Stimulated activated memory B cell treated with anti-CD40 and anti-IgM and Interleukin-4, amounts not matched to agents 10 μg/mL and 1 μg/mL and 100 μg/mL, for 72 hours (primary cell): ENCODE measurements around the gene SMIM29.

Experiments used
- ATAC-seq: fragments of 150-1000 bp; cut with Tn5 transposase; 2 replicates; pipeline ENCODE4 v1.10.0; 2021
- H3K27ac Mint-ChIP-seq: one replicate; pipeline ENCODE4 v1.8.0; 2022; ENCODE audit warnings: mild to moderate bottlenecking, mixed read lengths
- H3K27me3 Mint-ChIP-seq: one replicate; pipeline ENCODE4 v1.8.0; 2022; ENCODE audit warnings: mixed read lengths
- H3K36me3 Mint-ChIP-seq: one replicate; pipeline ENCODE4 v1.8.0; 2022; ENCODE audit warnings: mixed read lengths
- H3K4me1 Mint-ChIP-seq: one replicate; pipeline ENCODE4 v1.8.0; 2022; ENCODE audit warnings: mixed read lengths
- H3K4me3 Mint-ChIP-seq: one replicate; pipeline ENCODE4 v1.8.0; 2022; ENCODE audit warnings: mild to moderate bottlenecking, moderate library complexity, mixed read lengths
- H3K9me3 Mint-ChIP-seq: one replicate; pipeline ENCODE4 v1.8.0; 2022; ENCODE audit warnings: mixed read lengths

Gene SMIM29

DNA sequence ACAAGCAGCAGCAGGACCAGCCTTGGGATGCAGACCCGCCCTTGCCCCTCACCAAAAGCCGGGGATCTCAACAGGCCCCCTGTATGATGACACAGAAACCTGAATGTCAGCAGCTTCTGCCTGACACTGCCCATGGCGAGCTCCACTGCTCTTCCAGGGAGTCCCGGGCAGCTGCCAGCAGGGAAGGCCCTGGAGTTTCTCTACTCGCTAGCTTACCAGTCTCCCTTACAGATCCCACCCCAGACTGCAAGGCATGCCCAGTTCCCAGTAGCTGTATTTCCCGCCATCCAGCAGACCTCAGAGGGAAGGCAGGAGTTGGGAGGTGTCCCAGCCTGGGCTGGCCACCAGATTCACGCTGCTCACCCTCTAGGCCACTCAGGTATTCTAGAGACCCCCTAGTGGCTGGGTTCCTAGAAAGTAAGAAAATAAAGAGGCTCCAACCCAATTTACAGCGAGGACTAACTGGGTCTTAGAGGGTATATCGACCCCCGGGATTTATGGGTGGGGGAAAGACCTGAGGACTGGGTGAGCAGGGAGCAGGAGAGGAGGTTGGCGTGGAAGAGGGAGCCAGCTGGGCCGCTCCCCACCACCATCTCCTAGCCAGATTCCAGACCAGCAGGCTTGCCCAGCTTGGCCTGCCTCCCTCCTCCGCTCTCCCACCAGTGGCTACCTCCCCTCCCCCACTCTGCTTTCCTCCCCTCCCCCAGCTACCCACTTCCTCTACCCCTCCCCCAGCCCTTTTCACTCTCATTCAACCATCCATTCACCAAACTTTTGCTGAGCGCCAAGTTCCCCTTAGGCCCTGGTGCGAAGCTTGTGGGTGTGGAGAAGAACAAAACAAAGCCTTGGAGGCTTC, 21.8 kb downstream of the SMIM29 start:
- Mint-ChIP-seq H3K36me3 (no peaks in the 10 kb centered on the region), H3K4me1 (peaks cover 36% of the 10 kb centered on the region), H3K27me3 (no peaks in the 10 kb centered on the region), H3K27ac (peak overlapping the region; percentile 71), H3K4me3 (no peak overlapping the region), H3K9me3 (no peaks in the 10 kb centered on the region)
- no peak for ATAC-seq

DNA sequence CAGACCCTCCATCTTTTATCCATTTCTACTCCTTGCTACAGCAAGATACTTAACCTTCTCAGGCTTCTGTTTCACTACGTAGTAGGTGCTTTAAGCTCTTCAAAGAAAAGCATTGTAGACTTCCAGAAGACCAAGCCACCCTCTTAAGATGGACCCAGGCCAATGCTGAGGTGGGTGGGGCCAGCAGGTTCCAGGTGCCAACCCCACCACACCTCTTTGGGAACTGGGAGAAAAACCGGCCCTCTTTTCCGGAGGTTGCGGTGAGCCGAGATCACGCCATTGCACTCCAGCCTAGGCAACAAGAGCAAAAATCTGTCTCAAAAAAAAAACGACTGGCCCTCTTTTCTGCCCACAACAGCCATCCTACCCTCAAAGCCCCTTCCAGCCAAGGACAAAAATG, 22.7 kb downstream of the SMIM29 start:
- H3K27ac Mint-ChIP-seq = peak overlapping the region; percentile 71
- H3K9me3 Mint-ChIP-seq = no peaks in the 10 kb centered on the region
- no peaks in the 10 kb centered on the region for H3K27me3 Mint-ChIP-seq
- H3K4me3 Mint-ChIP-seq = no peak overlapping the region
- no peak for ATAC-seq
- H3K36me3 Mint-ChIP-seq = no peaks in the 10 kb centered on the region
- H3K4me1 Mint-ChIP-seq = peaks cover 36% of the 10 kb centered on the region

DNA sequence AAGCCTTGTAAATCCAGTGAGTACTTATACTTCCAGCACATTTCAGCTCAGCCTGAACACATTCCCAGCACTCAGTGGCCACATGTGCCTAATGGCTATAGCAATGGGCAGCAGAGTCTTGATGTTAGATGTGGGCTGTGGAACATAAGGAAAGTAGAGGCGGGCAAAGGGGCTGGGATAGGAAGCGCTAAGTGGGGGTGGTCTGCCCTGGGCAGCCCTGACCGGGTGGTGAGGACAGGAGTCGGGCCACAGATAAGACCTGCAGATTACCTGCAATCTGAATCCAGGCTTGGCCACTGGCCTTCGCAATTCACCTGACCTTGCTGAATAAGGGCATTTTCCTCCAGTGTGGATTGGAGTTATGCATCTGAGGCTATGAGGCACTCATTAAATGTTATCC, 23.3 kb downstream of the SMIM29 start:
- no peak for ATAC-seq
- no peaks in the 10 kb centered on the region for H3K9me3 Mint-ChIP-seq
- H3K27me3 Mint-ChIP-seq = no peaks in the 10 kb centered on the region
- H3K4me3 Mint-ChIP-seq = no peak overlapping the region
- H3K4me1 Mint-ChIP-seq = peaks cover 36% of the 10 kb centered on the region
- H3K36me3 Mint-ChIP-seq = no peaks in the 10 kb centered on the region
- peak overlapping the region; percentile 71 for H3K27ac Mint-ChIP-seq

DNA sequence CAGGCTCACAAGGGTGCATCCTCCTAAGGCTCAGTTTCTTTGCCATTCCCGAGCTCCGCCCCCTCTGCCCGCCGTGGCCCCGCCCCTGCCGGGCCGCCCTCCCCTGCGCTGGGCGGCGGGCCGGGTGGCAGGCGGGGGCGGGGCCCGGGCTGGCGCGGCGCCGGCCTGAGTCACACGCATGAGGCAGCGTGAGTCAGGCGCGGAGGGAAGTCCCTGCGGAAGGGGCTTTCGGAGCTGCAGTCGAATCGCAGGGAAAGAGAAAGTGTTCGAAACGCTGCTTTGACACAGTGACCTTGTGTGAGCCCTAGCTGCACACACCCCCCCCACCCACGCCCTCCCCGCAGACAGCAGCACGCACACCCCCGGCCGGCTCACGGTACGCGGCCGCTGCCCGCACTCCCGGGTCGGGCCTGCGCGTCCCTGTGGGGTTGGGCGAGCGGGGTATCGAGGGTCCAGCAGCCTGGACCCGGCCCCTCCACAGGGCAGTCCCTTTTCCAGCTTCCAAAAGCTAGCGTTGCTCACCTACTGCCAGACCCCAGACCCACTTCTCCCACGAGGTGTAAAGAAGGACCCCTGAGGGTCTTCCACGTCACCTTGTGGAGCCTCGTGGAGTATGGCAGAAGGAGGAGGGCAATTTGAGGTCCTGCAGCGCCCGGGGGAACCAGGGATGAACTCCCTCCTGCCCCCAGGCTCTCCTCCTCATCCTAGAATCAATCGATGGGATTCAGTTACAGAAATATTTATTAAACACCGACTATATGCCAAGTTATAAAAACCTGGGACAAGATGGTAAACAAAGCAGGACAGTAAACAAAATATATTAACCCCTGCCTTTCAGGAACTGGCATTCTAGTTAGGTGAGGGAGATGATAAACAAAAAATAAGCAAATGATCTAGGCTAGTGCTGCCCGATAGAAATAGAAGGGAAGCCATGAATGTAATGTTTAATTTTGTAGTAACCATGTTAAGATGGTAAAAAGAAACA, 24.6 kb downstream of the SMIM29 start:
- H3K36me3 Mint-ChIP-seq = no peaks in the 10 kb centered on the region
- peak overlapping the region; percentile 71 for H3K27ac Mint-ChIP-seq
- H3K4me1 Mint-ChIP-seq = peaks cover 44% of the 10 kb centered on the region
- peak overlapping the region; percentile 61 for H3K4me3 Mint-ChIP-seq
- no peaks in the 10 kb centered on the region for H3K27me3 Mint-ChIP-seq
- ATAC-seq = peak; percentile 99
- H3K9me3 Mint-ChIP-seq = no peaks in the 10 kb centered on the region

DNA sequence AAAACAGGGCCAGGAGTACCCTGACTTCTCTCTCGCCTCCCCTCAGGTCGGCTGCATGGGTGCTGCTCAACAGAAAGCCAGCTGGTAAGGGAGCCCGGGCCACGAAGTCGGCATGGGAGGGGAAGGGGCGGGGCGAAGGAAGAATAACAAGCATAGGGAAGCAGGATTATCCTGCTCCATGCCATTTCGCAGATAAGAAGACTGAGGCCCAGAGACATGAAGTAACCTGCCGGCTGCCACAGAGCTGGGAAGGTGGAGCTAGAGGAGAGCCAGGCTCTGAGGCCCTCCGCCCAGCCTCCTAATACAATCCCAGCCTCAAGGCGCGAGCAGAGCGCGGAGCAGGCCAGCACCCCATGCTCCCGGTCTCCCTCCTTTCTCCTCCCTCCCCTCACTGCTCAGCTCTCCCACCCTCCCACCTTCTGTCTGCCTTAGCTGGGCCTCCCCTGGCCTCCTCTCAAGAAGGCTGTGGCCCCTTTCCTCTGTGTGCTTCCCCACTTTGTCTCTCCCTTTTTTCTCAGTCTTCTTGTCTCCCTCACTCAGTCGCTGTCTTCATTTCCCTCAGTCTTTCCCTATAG, 25.3 kb downstream of the SMIM29 start:
- H3K4me1 Mint-ChIP-seq = peaks cover 43% of the 10 kb centered on the region
- ATAC-seq = peak; percentile 14
- no peaks in the 10 kb centered on the region for H3K9me3 Mint-ChIP-seq
- no peaks in the 10 kb centered on the region for H3K27me3 Mint-ChIP-seq
- H3K36me3 Mint-ChIP-seq = no peaks in the 10 kb centered on the region
- H3K4me3 Mint-ChIP-seq = peak overlapping the region; percentile 61
- peak overlapping the region; percentile 71 for H3K27ac Mint-ChIP-seq

DNA sequence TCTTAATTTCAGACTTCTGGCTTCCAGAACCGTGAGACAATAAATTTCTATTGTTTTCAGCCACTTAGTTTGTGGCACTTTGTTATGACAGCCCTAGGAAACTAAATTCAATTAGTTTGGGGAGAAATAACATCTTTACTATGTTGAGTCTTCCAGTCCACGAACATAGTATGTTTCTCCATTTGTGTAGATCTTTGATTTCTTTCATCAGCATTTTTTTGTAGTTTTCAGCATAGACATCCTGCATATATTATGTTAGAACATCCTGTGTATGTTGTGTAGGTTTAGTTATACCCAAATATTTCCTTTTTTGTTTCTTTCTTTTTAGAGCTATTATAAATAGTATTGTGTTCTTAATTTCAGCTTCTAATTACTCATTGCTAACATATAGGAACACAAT, 30.1 kb downstream of the SMIM29 start:
- Mint-ChIP-seq H3K4me3 (no peak overlapping the region), H3K9me3 (no peaks in the 10 kb centered on the region), H3K27me3 (no peaks in the 10 kb centered on the region), H3K36me3 (no peaks in the 10 kb centered on the region), H3K4me1 (peaks cover 18% of the 10 kb centered on the region), H3K27ac (peak overlapping the region; percentile 82)
- ATAC-seq = no peak

DNA sequence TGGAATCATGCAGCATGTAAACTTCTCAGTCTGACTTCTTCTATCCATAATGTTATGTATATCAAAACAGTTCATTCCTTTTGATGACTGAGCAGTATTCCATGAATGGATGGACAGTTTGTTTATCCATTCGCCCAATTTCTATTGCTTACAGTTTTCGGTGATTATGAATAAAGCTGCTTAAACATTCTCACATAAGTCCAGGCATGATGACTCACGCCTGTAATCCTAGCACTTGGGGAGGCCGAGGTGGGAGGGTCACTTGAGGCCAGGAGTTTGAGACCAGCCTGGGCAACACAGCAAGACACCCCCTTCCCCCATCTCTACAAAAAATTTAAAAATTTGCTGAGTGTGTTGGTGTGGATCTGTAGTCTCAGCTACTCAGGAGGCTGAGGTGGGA, 35.0 kb downstream of the SMIM29 start:
- H3K36me3 Mint-ChIP-seq = no peaks in the 10 kb centered on the region
- no peak for ATAC-seq
- H3K27me3 Mint-ChIP-seq = no peaks in the 10 kb centered on the region
- H3K9me3 Mint-ChIP-seq = no peaks in the 10 kb centered on the region
- H3K4me3 Mint-ChIP-seq = no peak overlapping the region
- peaks cover 2% of the 10 kb centered on the region for H3K4me1 Mint-ChIP-seq
- no peak overlapping the region for H3K27ac Mint-ChIP-seq

DNA sequence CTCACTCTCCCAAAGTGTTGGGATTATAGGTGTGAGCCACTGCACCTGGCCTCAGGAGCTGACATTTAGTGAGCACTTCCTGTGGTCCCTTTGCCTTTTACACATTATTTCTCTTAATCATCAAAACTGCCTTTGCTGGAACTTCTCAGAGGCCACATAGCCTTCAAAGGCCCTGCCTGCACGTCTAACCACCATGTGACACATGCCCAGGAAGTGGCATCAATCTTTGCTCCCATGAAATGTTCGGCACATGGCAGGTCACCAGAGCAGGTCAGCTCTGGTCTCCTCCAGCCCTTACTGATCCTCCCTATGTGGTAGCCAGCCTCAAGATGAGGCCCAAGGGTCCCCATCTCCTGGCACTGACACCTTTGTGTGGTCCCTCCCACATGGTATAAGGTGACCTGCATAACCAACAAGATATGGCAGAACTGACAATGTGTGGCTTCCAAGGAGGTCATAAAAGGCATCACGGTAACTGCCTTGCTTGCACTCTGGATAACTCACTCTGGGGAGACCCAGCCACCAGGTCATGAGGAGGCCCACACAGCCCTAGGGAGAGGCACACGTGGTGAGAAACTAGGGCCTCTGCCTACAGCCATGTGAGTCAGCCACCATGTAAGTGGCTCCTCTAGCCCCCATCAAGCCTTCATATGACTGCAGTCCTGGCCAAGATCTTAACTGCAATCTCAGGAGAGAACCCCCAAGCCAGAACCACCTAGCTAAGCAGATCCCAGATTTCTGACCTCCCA, 40.9 kb downstream of the SMIM29 start:
- no peak overlapping the region for H3K4me3 Mint-ChIP-seq
- H3K4me1 Mint-ChIP-seq = no peaks in the 10 kb centered on the region
- no peaks in the 10 kb centered on the region for H3K27me3 Mint-ChIP-seq
- no peaks in the 10 kb centered on the region for H3K9me3 Mint-ChIP-seq
- no peaks in the 10 kb centered on the region for H3K36me3 Mint-ChIP-seq
- ATAC-seq = no peak
- no peak overlapping the region for H3K27ac Mint-ChIP-seq

DNA sequence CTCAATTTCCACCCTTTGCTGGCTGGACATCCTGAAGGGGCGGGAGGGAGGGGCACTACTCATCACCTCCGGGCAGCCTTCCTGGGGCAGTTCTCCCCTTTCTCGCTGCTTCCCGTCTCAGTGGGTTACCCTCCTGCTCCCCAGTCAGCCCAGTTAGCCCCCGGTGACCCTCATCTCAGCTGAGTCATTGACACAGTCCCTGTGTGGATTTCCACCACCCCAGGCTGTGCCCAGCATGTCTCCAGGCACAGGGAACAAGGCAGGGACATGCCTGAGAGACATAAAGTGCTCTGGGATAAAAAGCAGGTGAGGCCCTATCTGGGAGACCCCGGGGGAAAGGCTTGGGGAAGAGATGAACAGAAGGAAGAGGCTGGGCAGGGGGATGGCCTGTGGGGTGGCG, 42.1 kb downstream of the SMIM29 start:
- no peaks in the 10 kb centered on the region for H3K36me3 Mint-ChIP-seq
- H3K4me1 Mint-ChIP-seq = no peaks in the 10 kb centered on the region
- no peak overlapping the region for H3K4me3 Mint-ChIP-seq
- no peaks in the 10 kb centered on the region for H3K27me3 Mint-ChIP-seq
- H3K27ac Mint-ChIP-seq = no peak overlapping the region
- H3K9me3 Mint-ChIP-seq = no peaks in the 10 kb centered on the region
- no peak for ATAC-seq

DNA sequence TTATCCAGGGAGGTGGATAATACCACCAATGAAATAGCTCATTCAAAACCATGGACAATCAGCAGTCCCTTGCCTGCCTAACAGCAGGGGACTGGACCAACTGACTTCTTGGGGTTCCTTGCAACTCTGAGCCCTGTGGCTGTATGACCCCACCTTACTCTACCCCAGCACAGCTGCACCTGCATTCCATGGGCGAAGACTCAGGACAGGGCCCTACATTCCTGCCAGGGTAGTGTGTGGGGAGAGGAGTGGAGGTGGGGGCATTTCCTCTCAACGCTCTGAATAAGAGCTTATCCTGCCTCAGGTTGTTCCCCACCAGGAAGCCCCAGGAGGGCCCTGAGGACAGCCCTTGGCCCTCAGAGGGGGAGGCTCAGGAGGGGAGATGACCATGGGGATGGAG, 42.9 kb downstream of the SMIM29 start:
- no peak for ATAC-seq
- no peak overlapping the region for H3K27ac Mint-ChIP-seq
- H3K9me3 Mint-ChIP-seq = no peaks in the 10 kb centered on the region
- no peaks in the 10 kb centered on the region for H3K27me3 Mint-ChIP-seq
- H3K4me3 Mint-ChIP-seq = no peak overlapping the region
- no peaks in the 10 kb centered on the region for H3K36me3 Mint-ChIP-seq
- H3K4me1 Mint-ChIP-seq = no peaks in the 10 kb centered on the region

DNA sequence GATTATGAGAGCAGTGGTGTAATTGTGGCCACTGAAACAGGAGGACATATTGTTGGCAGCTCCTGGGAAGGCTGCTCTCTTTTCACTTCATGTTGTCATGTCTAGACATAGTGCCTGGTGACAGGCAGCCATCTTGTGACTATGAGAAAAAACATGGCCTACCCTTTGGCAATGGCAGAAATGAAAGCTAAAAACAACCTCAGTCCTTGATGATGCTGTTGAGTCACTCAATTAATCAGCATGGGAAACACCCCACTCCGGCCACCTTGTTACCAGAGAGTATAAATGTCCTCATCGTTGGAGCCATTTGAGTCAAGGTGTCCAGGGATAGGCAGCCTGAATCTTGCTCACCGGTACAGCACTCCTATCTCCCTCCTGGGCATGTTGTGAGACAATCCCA, 43.3 kb downstream of the SMIM29 start:
- no peaks in the 10 kb centered on the region for H3K4me1 Mint-ChIP-seq
- H3K36me3 Mint-ChIP-seq = no peaks in the 10 kb centered on the region
- ATAC-seq = no peak
- no peaks in the 10 kb centered on the region for H3K9me3 Mint-ChIP-seq
- H3K27ac Mint-ChIP-seq = no peak overlapping the region
- H3K27me3 Mint-ChIP-seq = no peaks in the 10 kb centered on the region
- no peak overlapping the region for H3K4me3 Mint-ChIP-seq

DNA sequence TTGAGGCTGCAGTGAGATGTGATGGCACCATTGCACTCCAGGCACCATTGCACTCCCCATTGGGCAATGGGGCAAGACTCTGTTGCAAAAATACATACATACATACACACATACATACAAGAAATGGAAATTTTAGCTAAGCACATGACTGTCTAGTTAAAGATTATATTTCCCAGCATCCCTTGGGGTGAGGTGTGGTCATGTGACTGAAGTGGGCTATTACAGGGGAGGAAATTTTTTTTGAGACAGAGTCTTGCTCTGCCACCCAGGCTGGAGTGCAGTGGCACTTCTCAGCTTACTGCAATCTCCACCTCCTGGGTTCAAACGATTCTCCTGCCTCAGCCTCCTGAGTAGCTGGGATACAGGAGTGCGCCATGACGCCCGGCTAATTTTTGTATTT, 44.1 kb downstream of the SMIM29 start:
- H3K27me3 Mint-ChIP-seq = no peaks in the 10 kb centered on the region
- ATAC-seq = no peak
- H3K4me3 Mint-ChIP-seq = no peak overlapping the region
- no peak overlapping the region for H3K27ac Mint-ChIP-seq
- H3K4me1 Mint-ChIP-seq = no peaks in the 10 kb centered on the region
- H3K9me3 Mint-ChIP-seq = no peaks in the 10 kb centered on the region
- no peaks in the 10 kb centered on the region for H3K36me3 Mint-ChIP-seq

DNA sequence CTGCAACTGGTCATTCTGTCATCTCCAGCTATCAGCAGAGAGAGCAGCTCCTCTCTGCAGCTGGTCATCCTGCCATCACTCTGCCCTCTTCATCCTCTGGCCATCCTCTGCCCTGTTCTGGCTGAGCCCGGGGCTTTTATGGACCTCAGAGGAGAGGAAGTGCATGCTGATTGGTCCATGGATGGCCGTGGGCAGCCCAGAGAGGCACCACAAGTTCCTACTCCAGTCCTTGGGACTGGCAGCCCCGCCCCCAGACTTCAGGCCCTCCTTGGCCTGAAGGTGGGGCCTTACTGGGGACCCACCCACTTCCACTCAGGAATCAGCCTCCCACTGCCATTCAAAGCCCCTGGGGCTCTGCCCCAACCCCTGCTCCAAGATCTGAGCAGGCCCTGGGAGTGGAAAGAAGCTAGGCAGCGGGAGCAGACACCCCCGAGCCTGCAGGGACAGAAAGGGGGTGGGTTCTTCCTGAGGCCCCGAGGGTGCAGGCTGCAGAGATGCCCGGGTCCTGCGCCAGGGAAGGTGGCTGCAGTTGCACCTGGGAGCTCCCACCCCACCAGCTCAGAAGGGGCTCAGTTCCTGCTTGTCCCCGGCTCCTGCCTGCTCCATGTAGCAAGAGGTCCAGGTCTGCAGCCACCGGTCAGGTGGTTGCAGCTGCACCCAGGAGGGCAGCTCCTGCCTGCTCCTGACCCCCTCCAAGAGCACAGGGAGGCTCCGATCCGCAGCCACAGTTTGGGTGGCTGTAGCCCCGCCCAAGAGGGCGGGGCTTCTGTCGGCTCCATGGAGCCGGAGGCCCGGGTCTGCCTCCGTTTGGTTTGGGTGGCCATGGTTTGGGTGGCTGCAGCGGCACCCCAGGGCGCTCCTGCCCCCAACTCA, 46.2 kb downstream of the SMIM29 start:
- H3K4me1 Mint-ChIP-seq = no peaks in the 10 kb centered on the region
- H3K9me3 Mint-ChIP-seq = no peaks in the 10 kb centered on the region
- no peaks in the 10 kb centered on the region for H3K27me3 Mint-ChIP-seq
- ATAC-seq = no peak
- H3K27ac Mint-ChIP-seq = no peak overlapping the region
- H3K4me3 Mint-ChIP-seq = no peak overlapping the region
- H3K36me3 Mint-ChIP-seq = no peaks in the 10 kb centered on the region

DNA sequence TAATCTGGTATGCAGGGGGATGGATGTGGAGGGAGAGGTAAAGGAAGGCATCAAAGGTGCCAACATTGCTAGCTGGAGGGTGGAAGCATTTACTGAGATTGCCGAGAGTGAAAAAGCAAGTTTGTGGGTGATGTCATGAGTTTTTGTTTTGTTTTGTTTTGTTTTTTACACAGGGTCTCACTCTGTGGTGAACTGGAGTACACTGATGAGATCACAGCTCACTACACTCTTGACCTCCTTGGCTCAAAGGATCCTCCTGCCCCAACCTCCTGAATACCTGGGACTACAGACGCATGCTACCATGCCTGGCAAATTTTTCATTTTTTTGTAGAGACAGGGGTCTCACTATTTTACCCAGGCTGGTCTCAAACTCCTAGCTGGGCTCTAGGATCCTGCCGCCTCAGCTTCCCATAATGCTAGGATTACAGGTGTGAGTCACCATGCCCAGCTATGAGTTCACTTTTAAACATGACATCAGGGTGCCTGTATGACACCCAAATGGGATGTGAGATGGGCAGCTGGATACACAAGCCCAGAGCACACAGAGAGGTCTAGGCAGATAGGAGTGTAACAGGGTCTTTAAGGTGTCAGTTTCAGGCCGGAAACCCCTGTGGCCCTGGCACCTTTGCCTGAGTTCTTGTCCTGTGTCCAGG, 47.2 kb downstream of the SMIM29 start:
- Mint-ChIP-seq H3K9me3 (no peaks in the 10 kb centered on the region), H3K27me3 (no peaks in the 10 kb centered on the region), H3K4me1 (peaks cover 3% of the 10 kb centered on the region), H3K36me3 (no peaks in the 10 kb centered on the region), H3K4me3 (no peak overlapping the region), H3K27ac (no peak overlapping the region)
- no peak for ATAC-seq
